H1 (cell line): ENCODE measurements around the gene SLC4A1. TPM values are rescaled to one million over a fixed set of nuclear protein-coding genes. Genes with fewer than 3 reads are reported as not detected.

ENCODE experiments used
- FOSL1 ChIP-seq: IDR thresholded peaks from 2 replicates; pipeline ENCODE4 v1.6.1; 2011; ENCODE audit warnings: mild to moderate bottlenecking, low read depth, low read length, moderate library complexity; ENCODE audit not compliant: insufficient read depth
- SUZ12 ChIP-seq: fragments of 200-600 bp; sonication (generic); IDR thresholded peaks from 2 replicates; pipeline ENCODE4 v1.6.1; 2012; ENCODE audit warnings: mild to moderate bottlenecking, inconsistent platforms, low read length, moderate library complexity, mixed read lengths
- TAF7 ChIP-seq: optimal IDR thresholded peaks from 2 replicates; pipeline ENCODE3; 2011; ENCODE audit warnings: low read depth, mild to moderate bottlenecking, inconsistent platforms, low read length, moderate library complexity, borderline replicate concordance
- polyA plus RNA-seq, 7 experiments: library from polyadenylated mRNA; depleted of rRNA in 3 of 7; stranded (reverse) in 5 of 7; unstranded in 2 of 7; fragments of >200 nt in 5 of 7; fragments of 200-250 nt in 2 of 7; gene quantifications; 1 replicate in 5 of 7; 2 replicates in 1 of 7; 4 replicates in 1 of 7; pipeline versions ENCODE4 v1.2.1 to v1.2.3, GENCODE V29; 2011 to 2013; ENCODE audit warnings: missing spikeins in 2 of 7, mixed read lengths in 2 of 7
- total RNA-seq: library from RNA; stranded (reverse); fragmentation: NEBNext Ultra II Directional; extraction: Animal tissue kit (Norgen Biotek cat#: 25700); gene quantifications from 2 replicates; pipeline ENCODE4 v1.2.1, GENCODE V29; 2021
- TF ChIP-seq, protein P1 (sequence below): fragments of 300-600 bp; sonication (generic); IDR thresholded peaks from 2 replicates; pipeline ENCODE4 v1.7.1; 2012; ENCODE audit warnings: low read length, moderate library complexity, mild to moderate bottlenecking, inconsistent platforms; ENCODE audit not compliant: insufficient replicate concordance

SLC4A1 gene
- total and polyA plus RNA-seq, 2 of the 8 experiments (the other 6 are each of a cell fraction or from before 2014, with no cell fraction given): 0.08 TPM; not detected in 1

DNA sequence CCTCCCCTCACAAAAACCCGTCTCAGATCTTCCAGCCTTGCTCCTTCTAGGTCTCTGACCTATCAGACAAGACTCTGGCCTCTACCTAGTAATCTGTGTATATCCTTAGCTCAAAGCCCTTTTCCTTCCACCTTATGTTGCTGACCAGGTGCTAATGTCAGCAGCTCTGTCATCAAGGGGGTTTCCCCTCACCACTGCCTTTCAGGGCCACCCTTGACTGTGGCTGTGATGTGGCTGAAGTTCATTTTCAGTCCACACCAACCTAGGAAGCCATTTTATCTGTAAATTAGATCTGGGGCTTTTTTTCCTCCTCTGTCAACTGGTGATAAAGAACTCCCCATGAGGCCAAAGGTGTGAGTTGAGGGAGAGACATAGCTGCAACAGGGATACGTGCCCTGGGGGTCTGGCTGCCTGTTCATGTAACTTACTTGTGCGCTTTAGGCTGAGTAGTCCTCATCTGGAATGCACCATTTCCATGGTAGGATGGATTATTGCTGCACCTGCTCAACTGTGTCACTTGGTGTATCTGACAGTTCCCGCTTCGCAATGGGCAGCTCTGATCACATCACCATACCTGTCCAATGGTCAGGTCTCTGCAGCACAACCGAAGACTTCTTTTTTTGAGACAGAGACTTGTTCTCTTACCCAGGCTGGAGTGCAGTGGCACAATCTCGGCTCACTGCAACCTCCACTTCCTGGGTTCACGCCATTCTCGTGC is 25.7 kb upstream of the SLC4A1 start (continued):
- TF ChIP-seq, protein P1, sequence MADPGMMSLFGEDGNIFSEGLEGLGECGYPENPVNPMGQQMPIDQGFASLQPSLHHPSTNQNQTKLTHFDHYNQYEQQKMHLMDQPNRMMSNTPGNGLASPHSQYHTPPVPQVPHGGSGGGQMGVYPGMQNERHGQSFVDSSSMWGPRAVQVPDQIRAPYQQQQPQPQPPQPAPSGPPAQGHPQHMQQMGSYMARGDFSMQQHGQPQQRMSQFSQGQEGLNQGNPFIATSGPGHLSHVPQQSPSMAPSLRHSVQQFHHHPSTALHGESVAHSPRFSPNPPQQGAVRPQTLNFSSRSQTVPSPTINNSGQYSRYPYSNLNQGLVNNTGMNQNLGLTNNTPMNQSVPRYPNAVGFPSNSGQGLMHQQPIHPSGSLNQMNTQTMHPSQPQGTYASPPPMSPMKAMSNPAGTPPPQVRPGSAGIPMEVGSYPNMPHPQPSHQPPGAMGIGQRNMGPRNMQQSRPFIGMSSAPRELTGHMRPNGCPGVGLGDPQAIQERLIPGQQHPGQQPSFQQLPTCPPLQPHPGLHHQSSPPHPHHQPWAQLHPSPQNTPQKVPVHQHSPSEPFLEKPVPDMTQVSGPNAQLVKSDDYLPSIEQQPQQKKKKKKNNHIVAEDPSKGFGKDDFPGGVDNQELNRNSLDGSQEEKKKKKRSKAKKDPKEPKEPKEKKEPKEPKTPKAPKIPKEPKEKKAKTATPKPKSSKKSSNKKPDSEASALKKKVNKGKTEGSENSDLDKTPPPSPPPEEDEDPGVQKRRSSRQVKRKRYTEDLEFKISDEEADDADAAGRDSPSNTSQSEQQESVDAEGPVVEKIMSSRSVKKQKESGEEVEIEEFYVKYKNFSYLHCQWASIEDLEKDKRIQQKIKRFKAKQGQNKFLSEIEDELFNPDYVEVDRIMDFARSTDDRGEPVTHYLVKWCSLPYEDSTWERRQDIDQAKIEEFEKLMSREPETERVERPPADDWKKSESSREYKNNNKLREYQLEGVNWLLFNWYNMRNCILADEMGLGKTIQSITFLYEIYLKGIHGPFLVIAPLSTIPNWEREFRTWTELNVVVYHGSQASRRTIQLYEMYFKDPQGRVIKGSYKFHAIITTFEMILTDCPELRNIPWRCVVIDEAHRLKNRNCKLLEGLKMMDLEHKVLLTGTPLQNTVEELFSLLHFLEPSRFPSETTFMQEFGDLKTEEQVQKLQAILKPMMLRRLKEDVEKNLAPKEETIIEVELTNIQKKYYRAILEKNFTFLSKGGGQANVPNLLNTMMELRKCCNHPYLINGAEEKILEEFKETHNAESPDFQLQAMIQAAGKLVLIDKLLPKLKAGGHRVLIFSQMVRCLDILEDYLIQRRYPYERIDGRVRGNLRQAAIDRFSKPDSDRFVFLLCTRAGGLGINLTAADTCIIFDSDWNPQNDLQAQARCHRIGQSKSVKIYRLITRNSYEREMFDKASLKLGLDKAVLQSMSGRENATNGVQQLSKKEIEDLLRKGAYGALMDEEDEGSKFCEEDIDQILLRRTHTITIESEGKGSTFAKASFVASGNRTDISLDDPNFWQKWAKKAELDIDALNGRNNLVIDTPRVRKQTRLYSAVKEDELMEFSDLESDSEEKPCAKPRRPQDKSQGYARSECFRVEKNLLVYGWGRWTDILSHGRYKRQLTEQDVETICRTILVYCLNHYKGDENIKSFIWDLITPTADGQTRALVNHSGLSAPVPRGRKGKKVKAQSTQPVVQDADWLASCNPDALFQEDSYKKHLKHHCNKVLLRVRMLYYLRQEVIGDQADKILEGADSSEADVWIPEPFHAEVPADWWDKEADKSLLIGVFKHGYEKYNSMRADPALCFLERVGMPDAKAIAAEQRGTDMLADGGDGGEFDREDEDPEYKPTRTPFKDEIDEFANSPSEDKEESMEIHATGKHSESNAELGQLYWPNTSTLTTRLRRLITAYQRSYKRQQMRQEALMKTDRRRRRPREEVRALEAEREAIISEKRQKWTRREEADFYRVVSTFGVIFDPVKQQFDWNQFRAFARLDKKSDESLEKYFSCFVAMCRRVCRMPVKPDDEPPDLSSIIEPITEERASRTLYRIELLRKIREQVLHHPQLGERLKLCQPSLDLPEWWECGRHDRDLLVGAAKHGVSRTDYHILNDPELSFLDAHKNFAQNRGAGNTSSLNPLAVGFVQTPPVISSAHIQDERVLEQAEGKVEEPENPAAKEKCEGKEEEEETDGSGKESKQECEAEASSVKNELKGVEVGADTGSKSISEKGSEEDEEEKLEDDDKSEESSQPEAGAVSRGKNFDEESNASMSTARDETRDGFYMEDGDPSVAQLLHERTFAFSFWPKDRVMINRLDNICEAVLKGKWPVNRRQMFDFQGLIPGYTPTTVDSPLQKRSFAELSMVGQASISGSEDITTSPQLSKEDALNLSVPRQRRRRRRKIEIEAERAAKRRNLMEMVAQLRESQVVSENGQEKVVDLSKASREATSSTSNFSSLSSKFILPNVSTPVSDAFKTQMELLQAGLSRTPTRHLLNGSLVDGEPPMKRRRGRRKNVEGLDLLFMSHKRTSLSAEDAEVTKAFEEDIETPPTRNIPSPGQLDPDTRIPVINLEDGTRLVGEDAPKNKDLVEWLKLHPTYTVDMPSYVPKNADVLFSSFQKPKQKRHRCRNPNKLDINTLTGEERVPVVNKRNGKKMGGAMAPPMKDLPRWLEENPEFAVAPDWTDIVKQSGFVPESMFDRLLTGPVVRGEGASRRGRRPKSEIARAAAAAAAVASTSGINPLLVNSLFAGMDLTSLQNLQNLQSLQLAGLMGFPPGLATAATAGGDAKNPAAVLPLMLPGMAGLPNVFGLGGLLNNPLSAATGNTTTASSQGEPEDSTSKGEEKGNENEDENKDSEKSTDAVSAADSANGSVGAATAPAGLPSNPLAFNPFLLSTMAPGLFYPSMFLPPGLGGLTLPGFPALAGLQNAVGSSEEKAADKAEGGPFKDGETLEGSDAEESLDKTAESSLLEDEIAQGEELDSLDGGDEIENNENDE: no peak
- TF ChIP-seq SUZ12 (no peak), FOSL1 (no peak), TAF7 (no peak)
